Endothelial cell of umbilical vein (primary cell): Measurements from ENCODE around the gene EXD3. TPM values are rescaled to one million over a fixed set of nuclear protein-coding genes. Genes with fewer than 3 reads are reported as not detected.

Source experiments
- BruUV-seq: library from RNA; stranded (reverse); fragments of 400-500 nt; replicated peaks from 2 replicates; lab custom pipeline; 2021; lab: Mats Ljungman, UMichigan
- CTCF ChIA-PET: fragments of 300-600, 350-600 bp; sonication (Branson Sonifier 250); formaldehyde crosslinking; loops from one replicate; lab custom pipeline; 2021; ENCODE audit warnings: antibody characterized with exemption, inconsistent platforms; lab: Charles Lee
- POLR2A ChIA-PET: fragments of 300-600, 350-600 bp; sonication (Branson Sonifier 250); formaldehyde crosslinking; loops from one replicate; lab custom pipeline; 2021; ENCODE audit warnings: antibody characterized with exemption, inconsistent platforms; lab: Charles Lee
- DNase-seq: peaks from one replicate; pipeline ENCODE4 v3.0.0-alpha.2; 2011; ENCODE audit warnings: low read depth, low spot score
- FAIRE-seq: peaks from 2 replicates; lab custom pipeline; 2011; peaks lifted over from hg19 to GRCh38; lab: Jason Lieb, UNC
- H2AFZ ChIP-seq: 2 replicates; pipeline ENCODE4 v1.6.0; 2012; ENCODE audit warnings: low read depth, low read length, control low read depth, inconsistent platforms
- H3K27ac ChIP-seq: 2 replicates; pipeline ENCODE4 v1.5.1; 2011; ENCODE audit warnings: low read depth, mild to moderate bottlenecking, control low read depth, low read length, moderate library complexity; ENCODE audit not compliant: insufficient read depth
- H3K27me3 ChIP-seq, 2 experiments: 2 replicates each; pipeline versions ENCODE4 v1.6.0 to v1.6.1; 2011; ENCODE audit warnings: low read length in 2 of 2, mixed read lengths in 1 of 2; ENCODE audit not compliant: control insufficient read depth in 2 of 2, insufficient read depth in 2 of 2
- H3K36me3 ChIP-seq, 2 experiments: 2 replicates in 1 of 2; 3 replicates in 1 of 2; pipeline ENCODE4 v1.5.1; 2011; ENCODE audit warnings: low read length in 2 of 2, mild to moderate bottlenecking in 1 of 2, moderate library complexity in 1 of 2; ENCODE audit not compliant: control insufficient read depth in 2 of 2, insufficient read depth in 2 of 2; ENCODE audit errors: extremely low read depth in 1 of 2
- H3K4me1 ChIP-seq: 3 replicates; pipeline ENCODE4 v1.5.1; 2011; ENCODE audit warnings: mild to moderate bottlenecking, low read length; ENCODE audit not compliant: control insufficient read depth, insufficient read depth; ENCODE audit errors: extremely low read depth
- H3K4me2 ChIP-seq: 2 replicates; pipeline ENCODE4 v1.6.1; 2011; ENCODE audit warnings: low read length, control low read depth, mixed read lengths; ENCODE audit not compliant: insufficient read depth
- H3K4me3 ChIP-seq, 3 experiments: fragments of 200-600 bp in 1 of 3; sonication (generic), shearing (Covaris generic) in 1 of 3; replicated peaks in 1 of 3; 2 replicates each; pipeline ENCODE4 v1.5.1; 2011 to 2016; ENCODE audit warnings: control low read depth in 3 of 3, low read length in 3 of 3, mild to moderate bottlenecking in 2 of 3, inconsistent platforms in 1 of 3, low read depth in 1 of 3, moderate library complexity in 1 of 3; ENCODE audit not compliant: insufficient read depth in 1 of 3
- H3K79me2 ChIP-seq: 2 replicates; pipeline ENCODE4 v1.6.0; 2012; ENCODE audit warnings: low read length, inconsistent platforms; ENCODE audit not compliant: control insufficient read depth, insufficient read depth
- H3K9ac ChIP-seq: replicated peaks from 2 replicates; pipeline ENCODE3; 2011; ENCODE audit warnings: low read length, control low read depth; ENCODE audit not compliant: insufficient read depth; ENCODE audit errors: extremely low read depth
- H3K9me1 ChIP-seq: replicated peaks from 3 replicates; pipeline ENCODE4 v1.6.0; 2011; ENCODE audit warnings: mild to moderate bottlenecking, low read length; ENCODE audit not compliant: control insufficient read depth, insufficient read depth; ENCODE audit errors: extremely low read depth
- H3K9me3 ChIP-seq: replicated peaks from 2 replicates; pipeline ENCODE4 v1.5.1; 2012; ENCODE audit warnings: low read length, inconsistent platforms; ENCODE audit not compliant: control insufficient read depth, insufficient read depth
- H4K20me1 ChIP-seq: replicated peaks from 2 replicates; pipeline ENCODE3; 2011; ENCODE audit warnings: mild to moderate bottlenecking, low read length; ENCODE audit not compliant: control insufficient read depth, insufficient read depth; ENCODE audit errors: extremely low read depth
- CTCF ChIP-seq, 2 donors: IDR thresholded peaks; 1 replicate in 1 of 2; 2 replicates in 1 of 2; pipeline ENCODE4 v1.5.1; 2011; ENCODE audit warnings: low read length in 2 of 2, mild to moderate bottlenecking in 2 of 2, moderate library complexity in 2 of 2, control low read depth in 1 of 2, inconsistent platforms in 1 of 2, low read depth in 1 of 2; ENCODE audit not compliant: insufficient read depth in 1 of 2; ENCODE audit errors: extremely low read depth in 1 of 2
- EZH2 ChIP-seq: IDR thresholded peaks from 2 replicates; pipeline ENCODE4 v1.6.1; 2012; ENCODE audit warnings: borderline replicate concordance, low read depth, mild to moderate bottlenecking, moderate library complexity, low read length, inconsistent platforms; ENCODE audit not compliant: severe bottlenecking
- JUN ChIP-seq: IDR thresholded peaks from 2 replicates; pipeline ENCODE4 v1.6.1; 2011; ENCODE audit warnings: borderline replicate concordance, low read depth; ENCODE audit not compliant: insufficient read length, insufficient read depth
- MYC ChIP-seq: IDR thresholded peaks from one replicate; pipeline ENCODE4 v1.6.1; 2011; ENCODE audit warnings: mild to moderate bottlenecking, low read depth, low read length
- dilution Hi-C: fragments of 300-500 bp; cut with MboI; formaldehyde crosslinking; loops from one replicate; pipeline ENCODE4 v1.15.0; 2019; ENCODE audit warnings: low sequenced_read_pairs; ENCODE audit not compliant: extremely low pct_ligation_motif_present
- intact Hi-C: fragments of 100-400 bp; cut with micrococcal nuclease; formaldehyde crosslinking; loops from one replicate; pipeline ENCODE4 v1.10.0; 2022
- polyA plus RNA-seq, 4 experiments: library from polyadenylated mRNA; depleted of rRNA in 3 of 4; stranded (reverse) in 3 of 4; unstranded in 1 of 4; fragments of >200 nt; gene quantifications; 2 replicates each; pipeline versions ENCODE4 v1.2.1 to v1.2.3, GENCODE V29; 2011 to 2012; ENCODE audit warnings: missing spikeins in 1 of 4
- total RNA-seq: library from RNA; stranded (reverse); gene quantifications from 2 replicates; pipeline ENCODE4 v1.2.3, GENCODE V29; 2021

The EXD3 gene
- total and polyA plus RNA-seq, 2 donors (not counting 3 experiments of a cell fraction or from before 2014, with no cell fraction given): 17.7 to 30.3 TPM

- no peak overlapping the region for H3K4me2 ChIP-seq
- POLR2A ChIA-PET: no interaction called here
- FAIRE-seq (no peak), DNase-seq (no peak)
- CTCF ChIA-PET: interaction anchor here (2.2 kb wide), 1 partner anchor 8 kb away, joined by 8 read pairs; no protein-coding TSS in a partner anchor
- intact Hi-C loops: no loop called here
- H3K27me3 ChIP-seq: no peaks in the 10 kb centered on the region
- dilution Hi-C loops: no loop called here
- H3K9me1 ChIP-seq: no peaks in the 10 kb centered on the region
- H3K27ac ChIP-seq: no peak overlapping the region
- no peaks in the 10 kb centered on the region for H3K9me3 ChIP-seq
- peaks cover 9% of the 10 kb centered on the region for H3K4me1 ChIP-seq
- no peaks in the 10 kb centered on the region for H3K36me3 ChIP-seq
- TF ChIP-seq JUN (no peak), EZH2 (no peak), MYC (no peak), CTCF (IDR thresholded peaks at IDR 0.05; ENCODE audit: extremely low read depth in 1 of 2, insufficient read depth in 1 of 2, low read depth in 1 of 2, low read length in 2 of 2) (no peak)
- H2AFZ ChIP-seq: no peak overlapping the region
- no peaks in the 10 kb centered on the region for H3K79me2 ChIP-seq
- BruUV-seq: no TSS peak
- H3K9ac ChIP-seq: no peak overlapping the region
- H4K20me1 ChIP-seq: no peaks in the 10 kb centered on the region
- H3K4me3 ChIP-seq: no peak overlapping the region
These were observed 108.1 kb downstream of the EXD3 start for GRCh38 chr9:137314561-137315560.
